ENCODE data around the gene SPOCK1. TPM values are rescaled to one million over a fixed set of nuclear protein-coding genes. Genes with fewer than 3 reads are reported as not detected.

Gene SPOCK1
- total and polyA plus RNA-seq, 2 experiments from 2014 or later: 4.1 to 14.0 TPM

- H3K27ac ChIP-seq: no peak overlapping the region
- no peak for TF ChIP-seq CTCF (IDR thresholded peaks at IDR 0.05; ENCODE audit: low read depth, low read length)
- no peaks in the 10 kb centered on the region for H3K4me1 ChIP-seq (ENCODE audit: low read depth)
- H3K36me3 ChIP-seq: no peaks in the 10 kb centered on the region
- no peaks in the 10 kb centered on the region for H3K27me3 ChIP-seq
- H3K9me3 ChIP-seq (ENCODE audit: low read depth): no peaks in the 10 kb centered on the region
- no peak for DNase-seq (ENCODE audit: low read depth in 1 of 2, low spot score in 1 of 2)
- no peak overlapping the region for H3K4me3 ChIP-seq
These were observed 415.1 kb downstream of the SPOCK1 start for GRCh38 chr5:137084016-137084415.

GRCh38 chr5:137082951-137083350 is 416.2 kb downstream of the SPOCK1 start:
- no peaks in the 10 kb centered on the region for H3K36me3 ChIP-seq
- H3K4me1 ChIP-seq (ENCODE audit: low read depth): no peaks in the 10 kb centered on the region
- no peaks in the 10 kb centered on the region for H3K9me3 ChIP-seq (ENCODE audit: low read depth)
- H3K4me3 ChIP-seq: no peak overlapping the region
- H3K27me3 ChIP-seq: no peaks in the 10 kb centered on the region
- no peak for DNase-seq (ENCODE audit: low read depth in 1 of 2, low spot score in 1 of 2)
- H3K27ac ChIP-seq: no peak overlapping the region
- no peak for TF ChIP-seq CTCF (IDR thresholded peaks at IDR 0.05; ENCODE audit: low read depth, low read length)

- H3K27ac ChIP-seq: no peak overlapping the region
- no peaks in the 10 kb centered on the region for H3K9me3 ChIP-seq (ENCODE audit: low read depth)
- no peaks in the 10 kb centered on the region for H3K36me3 ChIP-seq
- DNase-seq (ENCODE audit: low read depth in 1 of 2, low spot score in 1 of 2): no peak
- H3K4me3 ChIP-seq: no peak overlapping the region
- TF ChIP-seq CTCF (IDR thresholded peaks at IDR 0.05; ENCODE audit: low read depth, low read length): no peak
- no peaks in the 10 kb centered on the region for H3K4me1 ChIP-seq (ENCODE audit: low read depth)
- no peaks in the 10 kb centered on the region for H3K27me3 ChIP-seq
These were observed 420.9 kb downstream of the SPOCK1 start for GRCh38 chr5:137078171-137078665.

GRCh38 chr5:137075163-137075970 is 423.8 kb downstream of the SPOCK1 start:
- H3K27ac ChIP-seq: no peak overlapping the region
- H3K9me3 ChIP-seq (ENCODE audit: low read depth): no peaks in the 10 kb centered on the region
- TF ChIP-seq CTCF (IDR thresholded peaks at IDR 0.05; ENCODE audit: low read depth, low read length): peak; percentile 63
- peaks cover 11% of the 10 kb centered on the region for H3K4me1 ChIP-seq (ENCODE audit: low read depth)
- no peaks in the 10 kb centered on the region for H3K36me3 ChIP-seq
- no peaks in the 10 kb centered on the region for H3K27me3 ChIP-seq
- no peak overlapping the region for H3K4me3 ChIP-seq
- DNase-seq (ENCODE audit: low read depth in 1 of 2, low spot score in 1 of 2): peak; percentile 41 to 83

- no peaks in the 10 kb centered on the region for H3K36me3 ChIP-seq
- no peak for TF ChIP-seq CTCF (IDR thresholded peaks at IDR 0.05; ENCODE audit: low read depth, low read length)
- no peak overlapping the region for H3K27ac ChIP-seq
- peak in 1 of 2 donors; percentile 34 for DNase-seq (ENCODE audit: low read depth in 1 of 2, low spot score in 1 of 2)
- H3K4me3 ChIP-seq: no peak overlapping the region
- H3K27me3 ChIP-seq: no peaks in the 10 kb centered on the region
- peaks cover 11% of the 10 kb centered on the region for H3K4me1 ChIP-seq (ENCODE audit: low read depth)
- H3K9me3 ChIP-seq (ENCODE audit: low read depth): no peaks in the 10 kb centered on the region
These were observed 425.9 kb downstream of the SPOCK1 start for GRCh38 chr5:137073189-137073588.
